ENCODE results near the gene PPP1R17. TPM values are rescaled to one million over a fixed set of nuclear protein-coding genes. Genes with fewer than 3 reads are reported as not detected.

The PPP1R17 gene
- total RNA-seq, 4 donors from 2014 or later = not detected

GRCh38 chr7:31664890-31665289, 22.1 kb upstream of the PPP1R17 start:
- no peak for DNase-seq (ENCODE audit: low spot score in 2 of 2)
- Histone ChIP-seq H3K27me3 (no peaks in the 10 kb centered on the region), H3K4me3 (no peak overlapping the region), H3K27ac (no peak overlapping the region), H3K9me3 (no peaks in the 10 kb centered on the region), H3K36me3 (no peaks in the 10 kb centered on the region), H3K4me1 (no peaks in the 10 kb centered on the region)
- TF ChIP-seq CTCF (IDR thresholded peaks at IDR 0.05) (no peak), EP300 (IDR thresholded peaks at IDR 0.05) (no peak), POLR2AphosphoS5 (IDR thresholded peaks at IDR 0.05) (no peak), POLR2A (IDR thresholded peaks at IDR 0.05) (no peak)

- Histone ChIP-seq H3K9me3 (no peaks in the 10 kb centered on the region), H3K36me3 (no peaks in the 10 kb centered on the region), H3K27me3 (no peaks in the 10 kb centered on the region), H3K27ac (no peak overlapping the region), H3K4me1 (no peaks in the 10 kb centered on the region), H3K4me3 (no peak overlapping the region)
- 88% methylated on average over 1 of the region's 1 CpG for WGBS
- DNase-seq (ENCODE audit: low spot score in 2 of 2) = no peak
- TF ChIP-seq POLR2AphosphoS5 (IDR thresholded peaks at IDR 0.05) = no peak
- no peak for TF ChIP-seq CTCF (IDR thresholded peaks at IDR 0.05)
Observed at GRCh38 chr7:31665546-31665945, 21.5 kb upstream of the PPP1R17 start.

- no peak for TF ChIP-seq EP300 (IDR thresholded peaks at IDR 0.05)
- TF ChIP-seq POLR2AphosphoS5 (IDR thresholded peaks at IDR 0.05) = no peak
- TF ChIP-seq POLR2A (IDR thresholded peaks at IDR 0.05) = no peak
- no peak for TF ChIP-seq CTCF (IDR thresholded peaks at IDR 0.05)
- H3K27ac ChIP-seq = no peak overlapping the region
- no peaks in the 10 kb centered on the region for H3K4me1 ChIP-seq
- H3K36me3 ChIP-seq = no peaks in the 10 kb centered on the region
- H3K9me3 ChIP-seq = peaks cover 5% of the 10 kb centered on the region
- no peaks in the 10 kb centered on the region for H3K27me3 ChIP-seq
- no peak for DNase-seq (ENCODE audit: low spot score in 2 of 2)
- H3K4me3 ChIP-seq = no peak overlapping the region
Observed at GRCh38 chr7:31669461-31669860, 17.6 kb upstream of the PPP1R17 start.

GRCh38 chr7:31679574-31680305, 7.3 kb upstream of the PPP1R17 start:
- no peaks in the 10 kb centered on the region for H3K9me3 ChIP-seq
- no peaks in the 10 kb centered on the region for H3K36me3 ChIP-seq
- 72% methylated on average over 12 of the region's 12 CpGs for WGBS
- no peaks in the 10 kb centered on the region for H3K27me3 ChIP-seq
- DNase-seq (ENCODE audit: low spot score in 2 of 2) = no peak
- H3K4me1 ChIP-seq = no peaks in the 10 kb centered on the region
- H3K27ac ChIP-seq = no peak overlapping the region
- TF ChIP-seq POLR2AphosphoS5 (IDR thresholded peaks at IDR 0.05) = no peak
- TF ChIP-seq POLR2A (IDR thresholded peaks at IDR 0.05) = no peak
- no peak for TF ChIP-seq CTCF (IDR thresholded peaks at IDR 0.05)
- TF ChIP-seq EP300 (IDR thresholded peaks at IDR 0.05) = no peak
- H3K4me3 ChIP-seq = no peak overlapping the region

GRCh38 chr7:31683445-31684225, 3.4 kb upstream of the PPP1R17 start:
- H3K27ac ChIP-seq = no peak overlapping the region
- no peaks in the 10 kb centered on the region for H3K9me3 ChIP-seq
- no peaks in the 10 kb centered on the region for H3K36me3 ChIP-seq
- DNase-seq (ENCODE audit: low spot score in 2 of 2) = no peak
- TF ChIP-seq POLR2A (IDR thresholded peaks at IDR 0.05) (no peak), POLR2AphosphoS5 (IDR thresholded peaks at IDR 0.05) (no peak), CTCF (IDR thresholded peaks at IDR 0.05) (no peak), EP300 (IDR thresholded peaks at IDR 0.05) (no peak)
- H3K27me3 ChIP-seq = no peaks in the 10 kb centered on the region
- no peak overlapping the region for H3K4me3 ChIP-seq
- H3K4me1 ChIP-seq = no peaks in the 10 kb centered on the region
- WGBS = 53% methylated on average over 5 of the region's 5 CpGs
